Measurements from ENCODE around the gene HSPA6.
"Not testable (repeated sequence)": the region's sequence is repeated elsewhere in the genome, so short reads cannot be mapped to it uniquely, and the experiment has no call there.

HSPA6 gene

DNA sequence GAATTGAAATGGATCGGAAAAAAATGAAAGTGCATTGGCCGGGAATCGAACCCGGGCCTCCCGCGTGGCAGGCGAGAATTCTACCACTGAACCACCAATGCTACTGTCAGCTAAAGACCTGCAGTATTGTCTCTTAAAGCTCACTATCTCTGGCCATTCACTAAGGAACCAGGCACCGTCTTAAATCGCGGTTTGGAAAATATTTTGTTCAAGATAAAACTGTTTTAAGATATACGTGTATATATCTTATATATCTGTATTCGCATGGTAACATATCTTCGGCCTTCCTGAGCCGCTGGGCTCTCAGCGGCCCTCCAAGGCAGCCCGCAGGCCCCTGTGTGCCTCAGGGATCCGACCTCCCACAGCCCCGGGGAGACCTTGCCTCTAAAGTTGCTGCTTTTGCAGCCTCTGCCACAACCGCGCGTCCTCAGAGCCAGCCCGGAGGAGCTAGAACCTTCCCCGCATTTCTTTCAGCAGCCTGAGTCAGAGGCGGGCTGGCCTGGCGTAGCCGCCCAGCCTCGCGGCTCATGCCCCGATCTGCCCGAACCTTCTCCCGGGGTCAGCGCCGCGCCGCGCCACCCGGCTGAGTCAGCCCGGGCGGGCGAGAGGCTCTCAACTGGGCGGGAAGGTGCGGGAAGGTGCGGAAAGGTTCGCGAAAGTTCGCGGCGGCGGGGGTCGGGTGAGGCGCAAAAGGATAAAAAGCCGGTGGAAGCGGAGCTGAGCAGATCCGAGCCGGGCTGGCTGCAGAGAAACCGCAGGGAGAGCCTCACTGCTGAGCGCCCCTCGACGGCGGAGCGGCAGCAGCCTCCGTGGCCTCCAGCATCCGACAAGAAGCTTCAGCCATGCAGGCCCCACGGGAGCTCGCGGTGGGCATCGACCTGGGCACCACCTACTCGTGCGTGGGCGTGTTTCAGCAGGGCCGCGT is at the start of gene HSPA6:
HSPA6 (plus strand) TSS at position 724 of the 925 bp plus-strand sequence; CDS start at position 843, 119 bp downstream.
- Histone ChIP-seq H3K4me3 (ENCODE audit: insufficient read depth, low read length, poor library complexity, severe bottlenecking) (peak within 1 kb of the TSS; percentile 52), H3K4me2 (ENCODE audit: low read depth, low read length, poor library complexity, severe bottlenecking) (peak within 1 kb of the TSS; percentile 68), H2AFZ (ENCODE audit: low read depth, low read length, severe bottlenecking) (peak within 1 kb of the TSS; percentile 73), H3K9ac (ENCODE audit: low read length) (peak within 1 kb of the TSS; percentile 56)
- H4K20me1 ChIP-seq (ENCODE audit: low read depth, low read length); H3K79me2 ChIP-seq (ENCODE audit: insufficient read depth, low read length); H3K9me2 ChIP-seq (replicated peaks; ENCODE audit: insufficient read depth, low read length); H3K27me3 ChIP-seq (ENCODE audit: low read length); H3K27ac ChIP-seq (ENCODE audit: low read depth, low read length); H3F3A ChIP-seq (ENCODE audit: insufficient read depth); H3K9me3 ChIP-seq (ENCODE audit: insufficient read depth, low read length); H3K36me3 ChIP-seq (ENCODE audit: low read length): not testable (repeated sequence)

DNA sequence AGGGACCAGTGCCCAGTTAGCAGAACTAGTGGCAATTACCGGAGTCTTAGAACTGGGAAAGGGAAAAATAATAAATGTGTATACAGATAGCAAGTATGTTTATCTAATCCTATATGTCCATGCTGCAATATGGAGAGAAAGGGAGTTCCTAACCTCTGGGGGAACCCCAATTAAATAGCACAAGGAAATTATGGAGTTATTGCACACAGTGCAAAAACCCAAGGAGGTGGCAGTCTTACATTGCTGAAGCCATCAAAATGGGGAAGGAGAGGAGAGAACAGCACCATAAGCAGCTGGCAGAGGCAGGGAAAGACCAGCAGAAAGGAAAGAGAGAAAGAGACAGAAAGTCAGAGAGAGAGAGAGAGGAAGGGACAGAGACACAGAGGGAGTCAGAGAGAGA is 46.6 kb upstream of the HSPA6 start:
- not testable (repeated sequence) for H3K9ac ChIP-seq (ENCODE audit: low read length); H3F3A ChIP-seq (ENCODE audit: insufficient read depth); H2AFZ ChIP-seq (ENCODE audit: low read depth, low read length, severe bottlenecking); H3K27me3 ChIP-seq (ENCODE audit: low read length); H4K20me1 ChIP-seq (ENCODE audit: low read depth, low read length); H3K9me2 ChIP-seq (replicated peaks; ENCODE audit: insufficient read depth, low read length); H3K79me2 ChIP-seq (ENCODE audit: insufficient read depth, low read length); H3K27ac ChIP-seq (ENCODE audit: low read depth, low read length); H3K4me2 ChIP-seq (ENCODE audit: low read depth, low read length, poor library complexity, severe bottlenecking); H3K4me3 ChIP-seq (ENCODE audit: insufficient read depth, low read length, poor library complexity, severe bottlenecking); H3K36me3 ChIP-seq (ENCODE audit: low read length); H3K9me3 ChIP-seq (ENCODE audit: insufficient read depth, low read length)

DNA sequence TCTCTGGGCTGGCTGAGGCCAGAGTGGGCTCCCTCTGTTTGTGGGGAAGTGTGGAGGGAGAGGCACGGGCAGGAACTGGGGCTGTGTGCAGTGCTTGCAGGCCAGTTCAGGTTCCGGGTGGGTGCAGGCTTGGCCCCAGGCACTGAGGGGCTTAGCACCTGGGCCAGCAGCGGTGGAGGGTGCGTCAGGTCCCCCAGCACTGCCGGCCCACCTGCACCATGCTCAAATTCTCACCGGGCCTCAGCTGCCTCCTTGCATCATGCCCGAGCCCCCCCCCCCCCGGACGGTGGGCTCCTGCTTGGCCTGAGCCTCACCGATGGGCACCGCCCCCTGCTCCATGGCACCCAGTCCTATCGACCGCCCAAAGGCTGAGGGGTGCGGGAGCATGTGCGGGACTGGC is 45.4 kb upstream of the HSPA6 start:
- no peaks in the 10 kb centered on the region for H3K79me2 ChIP-seq (ENCODE audit: insufficient read depth, low read length)
- H3K27ac ChIP-seq (ENCODE audit: low read depth, low read length), result no peak overlapping the region
- TF ChIP-seq EZH2phosphoT487 (conservative IDR thresholded peaks at IDR 0.05; ENCODE audit: low read length) (no peak), CTCF (IDR thresholded peaks at IDR 0.05; ENCODE audit: insufficient read depth, low read length, poor library complexity, severe bottlenecking) (no peak)
- H3K9ac ChIP-seq (ENCODE audit: low read length), result no peak overlapping the region
- H3K4me3 ChIP-seq (ENCODE audit: insufficient read depth, low read length, poor library complexity, severe bottlenecking), result no peak overlapping the region
- H3K9me2 ChIP-seq (replicated peaks; ENCODE audit: insufficient read depth, low read length), result no peaks in the 10 kb centered on the region
- H3K36me3 ChIP-seq (ENCODE audit: low read length), result no peaks in the 10 kb centered on the region
- no peaks in the 10 kb centered on the region for H3K27me3 ChIP-seq (ENCODE audit: low read length)
- H3K9me3 ChIP-seq (ENCODE audit: insufficient read depth, low read length), result no peaks in the 10 kb centered on the region
- no peak overlapping the region for H3K4me2 ChIP-seq (ENCODE audit: low read depth, low read length, poor library complexity, severe bottlenecking)
- H4K20me1 ChIP-seq (ENCODE audit: low read depth, low read length), result no peaks in the 10 kb centered on the region
- no peak overlapping the region for H2AFZ ChIP-seq (ENCODE audit: low read depth, low read length, severe bottlenecking)
- H3F3A ChIP-seq (ENCODE audit: insufficient read depth), result no peaks in the 10 kb centered on the region

- H4K20me1 ChIP-seq (ENCODE audit: low read depth, low read length), result no peaks in the 10 kb centered on the region
- no peaks in the 10 kb centered on the region for H3F3A ChIP-seq (ENCODE audit: insufficient read depth)
- no peaks in the 10 kb centered on the region for H3K36me3 ChIP-seq (ENCODE audit: low read length)
- H3K9me2 ChIP-seq (replicated peaks; ENCODE audit: insufficient read depth, low read length), result no peaks in the 10 kb centered on the region
- H3K79me2 ChIP-seq (ENCODE audit: insufficient read depth, low read length), result no peaks in the 10 kb centered on the region
- H3K27me3 ChIP-seq (ENCODE audit: low read length), result no peaks in the 10 kb centered on the region
- no peak overlapping the region for H3K9ac ChIP-seq (ENCODE audit: low read length)
- no peak overlapping the region for H3K4me3 ChIP-seq (ENCODE audit: insufficient read depth, low read length, poor library complexity, severe bottlenecking)
- TF ChIP-seq CTCF (IDR thresholded peaks at IDR 0.05; ENCODE audit: insufficient read depth, low read length, poor library complexity, severe bottlenecking) (no peak), EZH2phosphoT487 (conservative IDR thresholded peaks at IDR 0.05; ENCODE audit: low read length) (no peak)
- H3K4me2 ChIP-seq (ENCODE audit: low read depth, low read length, poor library complexity, severe bottlenecking), result no peak overlapping the region
- H3K9me3 ChIP-seq (ENCODE audit: insufficient read depth, low read length), result no peaks in the 10 kb centered on the region
- H3K27ac ChIP-seq (ENCODE audit: low read depth, low read length), result no peak overlapping the region
- no peak overlapping the region for H2AFZ ChIP-seq (ENCODE audit: low read depth, low read length, severe bottlenecking)
These were observed 43.8 kb upstream of the HSPA6 start for GRCh38 chr1:161480381-161481035.

All from SU-DHL-6 (cell line).